ENCODE measurements around the gene GPR161.

Gene GPR161

DNA sequence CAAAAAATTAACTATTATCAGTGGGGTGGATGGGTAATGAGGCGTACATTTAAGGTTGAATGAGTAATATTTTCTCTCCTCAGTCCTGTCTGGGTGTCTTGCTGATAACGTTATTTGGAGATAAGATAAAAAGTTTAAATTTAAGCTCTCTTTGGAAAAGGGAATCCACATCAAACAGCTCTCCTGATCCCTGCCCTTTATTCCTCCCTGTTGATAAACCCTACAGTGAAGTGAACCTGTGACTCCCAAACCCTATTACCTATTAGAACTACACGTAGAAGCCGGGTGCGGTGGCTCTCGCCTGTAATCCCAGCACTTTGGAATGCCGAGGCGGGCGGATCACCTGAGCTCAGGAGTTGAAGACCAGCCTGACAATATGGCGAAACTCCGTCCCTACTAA, 9.9 kb upstream of the GPR161 start:
- no peak for DNase-seq

DNA sequence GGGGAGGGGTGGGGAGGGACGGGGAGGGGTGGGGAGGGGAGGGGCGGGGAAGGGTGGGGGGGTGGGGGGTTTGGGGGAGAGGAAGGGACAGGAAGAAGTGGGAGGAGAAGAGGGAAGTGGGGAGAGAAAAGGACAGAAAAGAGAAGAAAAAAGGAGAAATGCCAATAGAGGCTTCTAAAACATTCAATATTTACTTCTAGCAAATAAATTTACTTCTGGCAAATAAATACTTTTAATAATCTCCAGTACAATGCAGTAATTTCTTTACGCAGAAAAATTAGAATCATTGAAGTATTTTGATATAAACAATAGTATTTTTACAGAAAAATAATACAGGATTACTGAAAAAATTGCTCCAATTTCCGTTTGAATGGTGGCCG, 9.4 kb upstream of the GPR161 start:
- no peak for DNase-seq

- DNase-seq: peak; percentile 81
These were observed 8.7 kb upstream of the GPR161 start for GRCh38 chr1:168145184-168146159.

GRCh38 chr1:168141871-168142385, 5.2 kb upstream of the GPR161 start:
- no peak for DNase-seq

- no peak for DNase-seq
These were observed 2.3 kb upstream of the GPR161 start for GRCh38 chr1:168139070-168139469.

DNA sequence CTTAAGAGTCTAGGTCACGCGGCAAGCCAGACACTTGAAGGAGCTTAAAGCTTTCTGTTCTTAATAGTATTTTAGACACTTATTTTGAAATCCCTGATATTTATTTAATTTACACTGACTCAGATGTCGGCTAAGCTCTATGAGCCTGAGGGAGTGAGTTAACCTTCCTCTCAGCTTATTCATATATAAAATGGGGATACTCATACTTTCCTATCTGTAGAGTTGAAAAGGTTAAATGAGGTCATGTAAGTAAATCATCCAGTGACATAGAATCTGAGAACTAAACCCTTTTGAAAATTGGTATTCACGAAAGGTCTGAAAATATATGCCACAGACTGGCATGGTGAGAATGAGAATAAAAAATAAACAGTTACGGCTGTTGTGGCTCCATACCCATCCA, 1.4 kb upstream of the GPR161 start:
- DNase-seq: peak; percentile 29

GRCh38 chr1:168137515-168137821, 738 bp upstream of the GPR161 start:
- no peak for DNase-seq

GRCh38 chr1:168135921-168136708, 615 bp downstream of the GPR161 start:
- DNase-seq: peak; percentile 26

GRCh38 chr1:168135116-168135920, 1.4 kb downstream of the GPR161 start:
- DNase-seq: no peak

GRCh38 chr1:168134642-168135041, 2.1 kb downstream of the GPR161 start:
- DNase-seq: no peak

GRCh38 chr1:168134132-168134531, 2.6 kb downstream of the GPR161 start:
- peak; percentile 50 for DNase-seq

DNA sequence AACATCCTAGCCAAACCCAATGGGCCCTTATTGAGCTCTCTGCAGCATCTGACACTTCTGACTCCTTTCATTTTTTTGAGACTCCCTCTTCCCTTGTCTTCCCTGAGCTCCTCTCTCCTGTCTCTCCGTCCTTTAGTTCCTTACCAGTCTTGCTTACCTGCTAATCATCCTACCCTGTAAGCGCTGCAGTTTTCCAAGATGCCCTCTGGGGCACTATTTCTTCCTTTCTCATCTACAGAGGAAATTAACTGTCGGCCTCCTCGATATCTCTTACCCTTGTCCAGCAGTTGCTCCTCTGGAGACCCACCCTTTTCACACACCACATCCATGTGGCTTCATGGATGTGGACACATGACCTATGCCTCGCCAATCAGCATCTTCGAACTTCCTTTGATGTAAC, 6.8 kb downstream of the GPR161 start:
- no peak for DNase-seq

GRCh38 chr1:168127503-168127902, 9.2 kb downstream of the GPR161 start:
- peak; percentile 36 for DNase-seq

DNA sequence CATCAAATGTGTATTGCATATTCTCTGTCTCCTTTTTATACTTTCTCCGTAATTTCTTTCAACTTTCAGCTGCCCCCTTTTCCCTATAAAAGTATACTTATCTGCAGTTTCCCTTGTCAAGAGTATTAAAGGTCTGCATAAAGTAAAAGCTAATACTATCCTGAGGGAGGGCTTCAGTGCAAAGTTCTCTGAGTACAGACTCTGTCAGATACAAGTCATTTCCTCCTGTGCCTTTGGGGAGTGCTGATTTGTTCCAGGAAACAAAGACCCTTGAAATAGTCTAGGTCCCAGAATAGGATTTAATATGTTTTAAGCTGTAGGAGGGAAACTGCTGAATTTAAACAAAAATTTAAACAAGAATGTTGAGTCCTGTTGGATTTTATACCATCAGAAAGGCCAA, 11.7 kb downstream of the GPR161 start:
- no peak for DNase-seq

- DNase-seq: peak; percentile 97
These were observed 15.2 kb downstream of the GPR161 start for GRCh38 chr1:168121401-168122011.

- DNase-seq: no peak
These were observed 17.0 kb downstream of the GPR161 start for GRCh38 chr1:168119750-168120149.

GRCh38 chr1:168116327-168116799, 20.4 kb downstream of the GPR161 start:
- no peak for DNase-seq

DNA sequence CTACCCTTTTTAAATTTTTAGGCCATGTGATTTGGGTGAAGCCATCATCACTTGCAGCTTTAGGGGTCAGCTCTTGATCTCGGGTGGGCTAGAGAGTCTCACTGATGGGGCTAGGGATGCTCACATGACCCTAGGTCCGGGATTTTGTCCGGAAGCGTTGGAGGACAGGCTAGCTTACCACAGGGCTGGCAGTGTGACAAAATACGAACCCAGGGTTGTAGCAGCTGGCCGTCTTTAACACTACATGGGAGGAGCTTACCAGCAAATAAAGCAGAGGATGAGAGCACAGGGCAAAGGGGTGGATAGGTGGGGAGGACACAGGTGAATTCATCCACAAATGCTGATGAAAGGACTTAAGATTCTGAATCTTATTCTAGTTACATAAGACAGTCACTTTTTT, 21.9 kb downstream of the GPR161 start:
- DNase-seq: no peak

- DNase-seq: peak; percentile 89
These were observed 23.9 kb downstream of the GPR161 start for GRCh38 chr1:168112673-168113305.

GRCh38 chr1:168110896-168111545, 25.7 kb downstream of the GPR161 start:
- DNase-seq: no peak

DNA sequence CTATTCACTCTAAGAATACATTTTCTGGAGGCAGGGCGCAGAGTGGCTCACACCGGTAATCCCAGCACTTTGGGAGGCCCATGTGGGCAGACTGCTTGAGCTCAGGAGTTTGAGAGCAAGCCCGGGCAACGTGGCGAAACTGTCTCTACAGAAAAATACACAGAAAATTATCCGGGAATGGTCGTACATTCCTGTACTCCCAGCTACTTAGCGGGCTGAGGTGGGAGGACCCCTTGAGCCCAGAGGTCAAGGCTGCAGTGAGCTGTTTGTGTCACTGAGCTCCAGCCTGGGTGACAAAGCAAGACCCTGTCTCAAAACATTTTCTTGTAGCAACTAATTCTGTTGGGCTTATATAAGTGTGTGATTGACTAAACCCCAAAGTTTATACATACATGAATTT, 30.5 kb downstream of the GPR161 start:
- DNase-seq: no peak

Measured in fibroblast of skin of scalp (primary cell).